DMS153 (cell line): ENCODE measurements around the gene CDH4.

ENCODE experiments used
- DNase-seq: peaks from one replicate; lab custom pipeline; 2025; lab: John Stamatoyannopoulos, UW

The CDH4 gene

DNA sequence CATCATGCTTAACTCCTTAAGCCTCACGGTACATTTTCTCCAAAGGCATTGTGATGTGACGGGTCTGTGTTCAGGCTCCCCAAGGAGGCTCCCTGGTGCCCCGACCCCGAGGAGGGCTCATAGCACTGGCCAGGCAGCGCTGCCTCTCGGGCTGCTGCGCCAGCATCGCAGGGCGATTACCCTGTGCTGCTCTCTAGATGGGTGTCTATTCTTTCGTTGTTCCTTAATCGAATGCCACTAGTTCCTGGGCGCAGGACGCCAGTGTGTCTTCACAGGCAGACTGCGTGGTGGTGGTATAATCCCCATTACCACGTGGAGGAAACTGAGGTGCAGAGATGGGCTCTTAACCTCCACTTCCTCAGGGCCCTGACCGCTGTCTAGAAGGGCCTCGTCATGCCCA, 267.4 kb downstream of the CDH4 start:
- DNase-seq: no peak

DNA sequence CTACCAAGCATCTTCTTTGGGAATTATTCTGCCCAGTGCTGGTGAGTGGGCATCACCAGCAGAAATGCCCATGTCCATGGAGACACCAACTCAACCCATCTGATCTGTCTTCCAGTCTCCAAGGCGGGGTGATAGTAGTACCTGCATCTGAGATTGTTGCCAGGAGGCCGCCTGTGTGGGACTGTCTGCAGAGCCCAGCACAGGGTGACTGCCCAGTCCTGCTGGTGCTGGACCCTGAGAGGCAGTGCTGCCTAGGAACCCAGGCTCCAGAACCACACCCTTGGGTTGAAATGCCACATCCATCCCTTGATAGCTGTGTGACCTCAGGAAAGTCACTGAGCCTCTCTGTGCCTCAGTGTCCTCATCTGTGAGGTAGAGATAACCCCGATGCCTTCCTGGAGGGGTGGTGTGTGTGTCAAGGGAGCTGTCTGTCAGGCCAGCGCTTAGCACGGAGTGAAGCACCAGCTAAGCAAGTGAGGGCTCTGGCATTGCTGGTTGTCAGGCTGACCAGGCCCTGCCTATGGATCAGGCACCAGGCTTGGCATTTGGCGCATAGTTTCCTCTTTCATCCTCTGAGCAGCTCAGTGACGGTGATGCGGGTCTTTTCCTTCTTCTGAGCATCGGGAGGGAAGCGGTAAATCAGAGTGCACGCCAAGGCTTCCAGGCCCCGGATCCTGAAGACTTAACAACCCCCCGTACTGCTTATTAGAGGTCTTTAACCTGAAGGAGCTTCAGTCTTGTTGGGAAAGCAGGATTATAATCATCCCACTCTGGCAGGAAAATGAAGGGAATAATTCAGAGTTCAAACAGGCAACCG, 268.2 kb downstream of the CDH4 start:
- DNase-seq: no peak

DNA sequence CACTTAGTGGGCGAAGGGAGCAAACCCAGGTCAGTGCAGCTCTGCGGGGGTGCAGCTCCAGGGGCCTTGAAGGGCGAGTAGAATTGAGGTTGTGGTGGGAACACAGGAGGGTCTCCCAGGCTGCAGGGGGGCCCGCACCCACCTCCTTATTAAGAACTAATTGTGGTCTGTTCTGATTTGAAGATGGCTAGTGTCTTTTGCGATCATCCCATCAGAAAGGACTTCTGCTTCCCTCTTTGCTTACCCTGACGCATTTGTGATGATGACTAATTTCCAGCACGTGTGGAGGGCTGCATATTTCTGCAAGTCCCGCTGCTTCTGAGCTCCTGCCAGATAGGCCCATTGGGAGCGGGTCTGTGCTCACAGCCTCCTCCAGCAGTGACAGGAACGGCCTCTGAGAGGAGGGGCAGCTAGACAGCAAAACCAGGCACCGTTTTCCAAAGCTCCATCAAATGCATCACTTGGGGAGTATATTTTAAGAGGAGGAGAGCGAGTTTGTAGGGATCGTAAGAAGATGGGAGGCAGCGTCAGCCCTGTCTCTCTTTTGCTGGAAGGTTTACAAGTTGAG, 268.9 kb downstream of the CDH4 start:
- no peak for DNase-seq

DNA sequence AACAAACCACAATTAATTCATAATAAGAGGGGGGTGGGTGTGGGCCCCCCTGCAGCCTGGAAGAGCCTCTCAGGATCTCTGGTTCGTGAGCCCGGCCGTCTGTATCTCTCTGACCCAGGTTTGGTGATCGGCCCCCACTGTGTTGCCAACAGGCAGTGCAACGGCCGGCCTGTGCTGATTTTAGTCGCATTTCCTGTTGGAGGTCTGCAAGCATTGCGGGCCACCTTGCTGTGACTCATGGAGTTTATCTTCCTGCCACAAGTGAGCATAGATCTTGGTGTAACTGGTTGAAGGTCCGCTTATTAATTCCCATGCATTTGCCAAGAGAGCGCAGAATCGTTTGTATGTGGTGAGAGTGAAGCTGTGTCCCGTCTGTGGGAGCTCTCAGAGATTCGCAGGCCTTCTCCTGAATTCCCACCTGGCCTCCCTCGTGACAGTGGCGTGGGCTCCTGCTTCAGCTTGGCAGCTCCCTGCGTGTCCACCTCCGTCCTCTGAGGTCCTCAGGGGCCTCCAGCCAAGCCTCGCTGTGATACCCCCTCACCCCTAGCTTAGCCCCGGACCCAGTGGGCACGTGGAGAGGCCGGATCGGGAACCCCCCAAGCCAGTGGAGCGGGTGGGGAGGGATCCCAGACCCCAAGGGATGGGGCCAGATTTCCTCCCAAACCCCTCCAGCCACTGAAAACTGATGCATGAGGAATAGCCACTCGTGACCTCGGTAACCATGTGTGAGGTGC, 269.8 kb downstream of the CDH4 start:
- DNase-seq: no peak

DNA sequence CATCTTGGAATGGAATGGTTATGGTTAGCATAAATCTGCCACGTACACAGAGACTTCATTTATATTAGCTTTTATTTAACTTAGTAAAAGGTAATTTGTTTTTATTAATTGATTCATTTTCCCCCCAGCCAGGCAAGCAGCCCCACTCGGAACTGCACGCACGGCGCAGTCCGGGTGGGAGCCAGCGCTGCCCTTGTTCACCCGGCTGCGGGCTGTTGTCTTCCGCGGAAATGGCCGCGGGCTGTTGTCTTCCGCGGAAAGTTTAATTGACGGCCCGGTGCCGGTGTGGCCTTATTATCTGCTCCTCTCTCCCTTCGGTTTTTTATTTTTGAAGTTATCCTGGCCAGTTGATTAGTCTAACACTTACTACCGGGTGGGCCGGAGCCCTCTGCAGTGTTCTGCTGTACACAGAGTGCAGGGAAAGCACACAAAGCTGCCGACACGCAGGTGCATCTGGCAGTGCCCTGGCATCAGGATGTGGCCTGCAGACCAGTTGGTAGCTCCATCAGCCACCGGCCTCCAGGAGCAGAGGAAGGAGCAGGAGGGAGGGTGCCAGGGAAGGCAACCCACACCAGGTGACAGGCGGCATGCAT, 270.5 kb downstream of the CDH4 start:
- no peak for DNase-seq

DNA sequence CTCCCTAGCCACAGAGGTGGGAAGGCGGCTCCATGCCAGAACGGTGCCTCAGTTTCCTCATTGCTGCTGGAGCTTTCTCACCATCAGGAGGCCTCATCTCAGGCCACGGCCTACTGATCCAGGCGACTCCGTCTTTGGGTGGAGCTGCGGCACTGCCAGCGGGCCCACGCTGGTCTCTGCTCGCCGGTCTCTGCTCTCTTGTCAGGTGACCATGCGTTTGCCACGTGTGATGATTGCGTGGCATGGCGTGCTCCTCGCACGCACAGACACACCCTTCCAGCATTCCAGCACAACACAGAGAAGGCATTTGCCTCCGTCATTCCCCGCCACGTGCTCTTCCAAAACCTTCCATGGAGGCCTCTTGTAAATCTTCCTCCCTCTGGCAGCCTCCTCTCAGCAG, 271.1 kb downstream of the CDH4 start:
- no peak for DNase-seq

DNA sequence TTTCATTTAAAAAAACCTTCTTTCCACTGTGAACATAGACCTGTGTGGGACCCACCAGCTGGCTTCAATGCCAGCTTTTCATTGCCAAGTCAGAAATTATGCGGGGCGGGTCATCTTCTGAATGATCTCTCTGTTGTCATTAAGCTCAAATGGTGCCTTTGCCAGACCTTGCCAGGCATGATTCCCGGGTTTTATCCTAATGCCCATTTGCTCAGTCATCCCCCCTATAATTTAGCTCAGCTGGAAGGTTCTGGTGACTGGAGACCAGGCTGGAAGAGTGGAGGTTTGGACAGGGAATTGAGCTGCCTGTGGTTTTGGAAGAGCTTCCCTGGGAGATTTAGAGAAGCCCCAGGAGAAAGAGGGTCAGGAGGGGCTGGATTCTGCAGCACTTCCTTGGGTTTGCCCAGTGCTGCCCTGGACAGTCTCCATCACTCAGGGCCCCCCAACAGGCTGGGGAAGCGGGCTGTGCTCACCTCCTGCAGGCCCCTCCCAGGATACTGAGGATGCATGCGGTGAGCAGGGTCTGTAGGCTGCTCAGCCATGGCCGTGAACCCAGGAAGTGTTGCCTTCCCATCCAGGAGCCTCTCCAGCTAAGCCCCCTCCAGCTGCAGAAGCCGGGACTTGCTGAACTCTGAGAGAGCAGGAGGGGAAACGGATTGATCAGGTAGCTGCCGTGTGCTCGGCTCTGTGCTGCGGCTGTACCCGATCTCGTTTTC, 273.0 kb downstream of the CDH4 start:
- no peak for DNase-seq

DNA sequence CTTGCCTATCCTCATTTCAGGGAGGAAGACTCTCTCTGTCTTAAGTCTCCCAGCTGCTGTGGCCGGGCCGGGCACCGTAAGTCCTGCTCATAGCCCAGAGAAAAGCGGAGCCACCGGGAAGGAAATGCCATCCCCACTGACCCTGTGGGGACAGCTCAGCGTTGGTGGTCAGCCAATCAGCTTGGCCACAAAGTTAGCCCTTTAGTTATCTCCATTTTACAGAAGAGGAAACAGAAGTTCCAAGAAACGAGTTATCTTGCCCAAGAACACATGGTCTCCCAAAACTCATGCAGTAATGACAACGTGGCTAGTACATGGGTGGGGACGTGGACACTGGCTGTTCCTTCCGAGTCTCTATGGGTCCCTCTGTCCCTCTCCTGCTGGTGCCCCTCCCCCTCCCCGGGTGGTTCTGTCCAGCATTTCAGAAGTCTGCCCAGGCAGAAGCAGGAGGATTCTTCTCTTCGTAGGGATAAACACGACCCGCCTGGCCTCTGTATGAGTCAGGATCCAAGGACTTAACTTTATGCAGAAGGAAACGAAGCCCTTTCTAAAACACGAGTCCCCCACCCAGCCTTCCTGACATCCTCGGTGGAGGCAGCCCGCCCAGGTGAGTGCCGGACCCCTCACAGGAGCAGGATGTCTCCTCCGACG, 273.8 kb downstream of the CDH4 start:
- no peak for DNase-seq

DNA sequence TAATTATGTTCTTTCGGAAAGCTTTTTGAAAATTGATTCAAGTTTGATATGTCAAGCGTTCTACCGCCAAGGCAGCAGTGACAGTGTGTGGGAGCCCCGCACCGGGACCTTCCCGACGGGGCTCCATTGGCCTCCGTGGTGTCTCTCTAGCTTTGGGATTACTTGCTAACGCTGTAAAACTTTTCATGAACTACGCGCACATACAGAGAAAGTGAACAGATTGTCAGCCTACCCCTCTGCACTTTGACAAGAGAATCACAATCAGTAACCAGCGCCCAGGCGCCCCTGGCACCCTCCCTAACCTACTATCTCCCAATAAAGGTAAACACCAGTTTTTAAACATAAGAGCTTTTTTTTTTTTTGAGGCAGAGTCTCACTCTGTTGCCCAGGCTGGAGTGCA, 274.8 kb downstream of the CDH4 start:
- DNase-seq: no peak

DNA sequence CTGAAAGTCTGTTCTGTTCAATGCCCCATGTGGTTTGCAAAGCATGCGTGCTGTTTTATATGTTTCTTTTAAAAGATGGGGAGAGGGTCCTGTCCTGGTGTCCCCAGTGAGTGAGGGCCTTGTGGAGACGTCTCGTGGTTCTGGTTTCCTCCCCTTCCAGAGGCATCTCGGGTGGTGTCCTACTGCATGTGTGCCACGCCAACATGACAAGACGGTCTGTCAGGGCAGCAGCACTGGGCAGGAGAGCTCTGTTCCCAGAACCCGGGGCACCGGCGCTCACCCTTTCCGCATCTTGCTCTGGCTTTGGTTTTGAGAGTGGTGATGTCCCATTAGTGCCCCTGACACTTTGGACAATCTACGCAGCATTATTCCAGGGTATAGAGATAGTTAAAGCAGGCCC, 275.6 kb downstream of the CDH4 start:
- DNase-seq: no peak

DNA sequence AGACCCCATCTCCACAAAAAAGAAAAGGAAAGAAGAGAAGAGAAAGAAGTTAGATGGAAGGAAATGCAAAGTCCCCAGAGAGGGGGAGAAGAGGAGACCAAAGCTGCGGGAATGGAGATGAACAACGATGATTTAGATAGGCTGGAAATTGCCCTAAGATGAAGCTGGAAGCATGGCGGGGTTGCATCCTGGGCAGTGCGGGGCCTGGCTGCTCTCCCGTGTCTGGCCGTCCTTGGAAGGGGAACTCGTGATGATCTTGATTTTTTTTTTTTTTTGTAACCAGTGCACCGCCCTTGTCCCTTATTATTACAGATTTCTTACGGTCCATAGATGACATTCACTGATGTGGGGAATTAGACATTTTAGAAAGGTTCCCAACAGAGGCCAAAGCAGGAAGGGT, 276.5 kb downstream of the CDH4 start:
- no peak for DNase-seq

DNA sequence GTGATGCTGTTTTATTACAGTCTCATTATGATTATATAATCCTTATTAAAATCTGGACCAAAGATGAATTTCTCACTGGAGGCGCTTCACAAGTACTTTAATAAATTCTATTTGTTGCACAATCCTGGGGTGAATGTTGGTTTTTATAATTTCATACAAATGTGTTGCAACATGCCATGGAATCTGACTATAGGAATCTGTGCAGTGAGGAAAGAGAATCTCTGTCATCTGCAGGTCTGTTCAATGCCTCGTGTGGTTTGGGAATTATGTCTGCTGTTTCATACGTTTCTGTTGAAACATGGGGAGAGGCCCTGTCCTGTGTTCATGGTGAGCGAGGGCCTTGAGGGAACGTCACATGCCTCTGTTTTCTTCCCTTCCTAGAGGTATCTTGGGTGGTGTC, 277.3 kb downstream of the CDH4 start:
- no peak for DNase-seq

DNA sequence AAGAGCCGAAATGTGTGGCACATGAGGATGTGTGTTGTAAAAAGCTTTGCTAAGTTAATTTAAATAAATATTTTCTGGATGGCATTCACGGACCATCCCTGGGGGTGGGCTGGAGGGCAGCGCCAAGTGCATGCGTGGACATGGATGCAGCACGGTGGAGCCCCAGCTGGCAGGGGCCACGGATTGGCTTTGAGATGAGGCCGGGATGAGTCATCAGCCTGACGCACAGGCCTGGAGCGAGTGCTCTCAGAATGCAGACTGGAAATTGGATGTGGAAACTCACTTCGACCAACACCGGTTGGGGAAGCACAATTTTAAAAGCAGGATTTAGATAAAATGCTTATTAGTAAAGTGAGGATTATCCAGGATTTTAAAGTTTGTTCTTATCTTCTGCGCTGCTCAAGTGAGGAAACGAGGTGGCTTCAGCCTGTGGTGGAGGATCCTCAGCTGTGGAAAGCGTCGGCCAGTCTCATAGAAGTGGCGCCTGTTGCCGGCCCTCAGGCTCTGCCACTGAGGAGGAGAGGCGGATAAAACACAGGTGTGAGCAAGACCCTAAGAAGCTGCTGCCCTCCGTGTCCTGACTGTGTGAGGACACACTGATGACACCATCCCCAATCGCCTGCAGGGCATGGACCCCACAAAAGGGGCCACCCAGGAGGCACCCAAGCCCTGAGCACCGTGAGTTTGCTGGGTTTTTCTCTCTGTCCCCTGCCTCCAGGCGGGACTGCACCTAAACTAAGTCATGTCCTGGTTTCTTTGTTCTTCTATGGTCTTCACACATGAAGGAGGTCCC, 279.7 kb downstream of the CDH4 start:
- DNase-seq: no peak

DNA sequence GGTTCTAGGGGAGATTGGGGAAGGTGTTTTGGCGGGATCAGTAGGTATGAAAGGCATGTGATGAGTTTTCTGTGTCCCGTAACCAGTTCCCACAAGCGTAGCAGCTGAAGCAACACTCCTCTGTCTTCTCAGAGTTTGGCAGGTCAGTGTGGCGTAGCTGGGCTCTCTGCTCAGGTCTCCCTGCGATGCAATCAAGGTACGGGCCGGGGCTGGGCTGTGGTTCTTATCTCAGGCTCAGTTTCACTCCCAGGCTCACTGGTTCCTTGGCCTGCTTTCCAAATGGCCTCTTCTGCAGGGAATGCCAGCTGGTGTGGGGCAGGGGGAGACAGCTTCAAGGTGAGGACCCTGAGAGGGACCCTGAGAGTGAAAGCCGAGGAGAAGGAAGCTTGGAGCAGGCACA, 280.7 kb downstream of the CDH4 start:
- no peak for DNase-seq

DNA sequence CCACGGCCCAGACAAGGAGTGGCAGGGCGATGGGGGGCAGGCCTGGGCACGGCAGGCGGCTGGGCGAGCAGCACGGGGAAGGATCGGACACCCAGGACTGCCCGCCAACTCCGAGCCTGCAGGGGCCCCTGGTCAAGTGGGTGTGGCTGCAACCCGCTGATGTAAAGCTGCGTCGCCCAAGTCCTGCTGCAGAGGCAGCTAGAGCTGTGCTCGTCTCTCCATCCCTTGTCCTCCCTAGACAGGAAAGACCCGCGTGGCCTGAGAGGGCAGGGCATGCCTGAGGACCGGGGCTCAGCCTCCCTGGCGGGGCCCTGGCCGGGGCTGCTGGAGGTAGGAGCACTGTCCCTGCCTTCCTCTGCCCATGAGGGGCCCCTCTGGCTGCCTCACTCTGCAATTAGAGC, 281.2 kb downstream of the CDH4 start:
- DNase-seq: no peak

DNA sequence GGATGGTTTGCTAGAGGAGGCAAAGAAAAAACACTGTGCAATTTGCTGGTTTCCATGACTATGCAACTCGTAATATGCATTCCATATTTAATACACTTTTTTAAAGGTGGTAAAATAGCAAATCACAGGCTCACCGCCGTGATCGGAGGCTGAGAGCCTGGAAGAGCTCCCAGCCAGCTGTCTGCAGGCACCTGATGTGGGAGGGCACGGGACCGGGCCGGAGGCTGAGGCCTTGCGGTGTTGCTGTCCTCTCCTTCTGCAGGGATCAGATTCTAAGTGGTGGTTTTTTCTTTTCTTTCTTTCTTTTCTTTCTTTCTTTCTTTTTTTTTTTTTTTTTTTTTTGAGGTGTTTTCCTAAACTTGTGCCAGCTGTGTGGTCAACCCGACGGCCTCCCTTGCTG, 282.3 kb downstream of the CDH4 start:
- no peak for DNase-seq

DNA sequence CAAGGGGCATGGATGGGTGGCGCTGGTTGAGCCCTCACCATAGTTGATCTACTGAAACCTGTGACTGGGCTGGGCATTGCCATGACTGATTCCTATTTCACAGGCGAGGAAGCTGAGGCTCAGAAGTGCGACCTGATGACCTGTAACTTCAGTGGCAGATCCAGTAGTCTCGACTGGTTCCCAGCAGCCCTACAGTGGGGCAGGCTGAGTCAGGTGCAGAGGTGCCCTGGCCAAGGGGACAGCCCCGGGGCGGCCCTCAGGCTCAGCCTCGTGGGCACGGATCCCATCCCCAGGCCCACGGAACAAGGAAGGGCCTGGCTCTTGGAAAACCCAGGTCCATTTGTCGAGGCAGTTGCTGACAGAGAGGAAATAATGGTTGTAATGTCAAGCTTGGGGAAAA, 283.0 kb downstream of the CDH4 start:
- DNase-seq: no peak

DNA sequence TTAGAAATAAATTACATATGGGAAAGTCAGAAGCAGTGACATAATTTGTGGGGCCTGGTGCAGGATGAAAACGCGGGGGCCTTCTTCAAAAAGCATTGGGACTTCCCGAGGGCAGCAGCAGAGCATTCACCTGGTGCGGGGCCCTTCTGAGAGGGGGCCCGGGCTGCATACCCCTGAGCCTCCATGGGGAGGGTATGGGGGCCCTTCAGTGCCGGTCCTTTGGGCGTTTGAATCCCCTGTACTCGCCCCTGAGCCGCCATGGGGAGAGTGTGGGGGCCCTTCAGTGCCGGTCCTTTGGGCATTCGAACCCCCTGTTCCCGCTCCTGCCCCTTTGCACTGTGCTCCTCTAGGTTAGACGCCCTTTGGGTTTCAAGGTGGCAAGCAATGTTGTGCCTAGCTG, 283.5 kb downstream of the CDH4 start:
- DNase-seq: no peak

DNA sequence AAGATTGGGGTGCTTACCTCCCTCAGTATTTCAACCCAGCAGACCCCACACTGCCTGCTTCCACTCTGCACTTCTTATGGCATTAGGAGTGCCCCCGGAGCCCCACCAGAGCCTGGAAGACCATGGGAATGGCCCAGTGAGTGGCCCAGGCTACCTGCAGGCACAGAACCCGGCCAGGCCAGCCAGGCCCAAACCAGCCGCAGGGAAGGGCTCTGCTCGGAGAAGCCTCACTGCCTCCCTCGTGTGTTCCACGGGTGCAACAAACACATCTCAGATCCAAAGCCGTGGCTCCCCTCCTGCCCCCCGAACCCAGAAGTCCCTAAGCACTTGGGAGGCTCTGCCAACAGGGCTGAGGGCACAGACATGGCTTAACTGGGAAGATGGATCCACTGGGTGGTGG, 283.9 kb downstream of the CDH4 start:
- DNase-seq: no peak

DNA sequence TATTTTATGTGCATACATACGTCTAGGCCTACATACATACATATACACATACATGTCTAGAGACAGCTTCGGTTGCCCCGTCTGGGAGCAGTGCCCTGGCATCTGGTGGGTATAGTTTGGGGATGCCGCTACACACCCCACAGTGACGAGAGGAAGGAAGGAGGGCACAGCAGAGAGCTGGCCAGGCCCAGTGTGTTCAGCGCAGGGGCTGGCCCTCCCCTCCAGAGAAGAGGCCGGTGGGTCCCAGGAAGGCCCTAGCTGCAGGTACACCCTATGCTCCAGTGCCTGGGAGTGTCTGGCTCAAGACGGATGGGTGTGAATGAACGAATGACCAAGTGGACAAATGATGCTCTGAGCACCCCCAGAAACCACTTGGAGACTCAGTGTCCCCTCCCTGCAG, 284.6 kb downstream of the CDH4 start:
- DNase-seq: no peak
